AG09309 (cell line): ENCODE data around the gene SIRT7.

Source experiments
- DNase-seq: peaks from one replicate; pipeline ENCODE4 v3.0.0-alpha.2; 2010; ENCODE audit warnings: low read depth
- H3K4me3 ChIP-seq: 2 replicates; pipeline ENCODE4 v1.5.1; 2011; ENCODE audit warnings: mild to moderate bottlenecking, low read depth, low read length, moderate library complexity; ENCODE audit not compliant: control insufficient read depth
- TF ChIP-seq, protein P1 (sequence below): IDR thresholded peaks from 2 replicates; pipeline ENCODE4 v1.5.1; 2011; ENCODE audit warnings: mild to moderate bottlenecking, low read depth, low read length, inconsistent platforms; ENCODE audit not compliant: insufficient read depth, control insufficient read depth; ENCODE audit errors: missing control alignments

Gene SIRT7

DNA sequence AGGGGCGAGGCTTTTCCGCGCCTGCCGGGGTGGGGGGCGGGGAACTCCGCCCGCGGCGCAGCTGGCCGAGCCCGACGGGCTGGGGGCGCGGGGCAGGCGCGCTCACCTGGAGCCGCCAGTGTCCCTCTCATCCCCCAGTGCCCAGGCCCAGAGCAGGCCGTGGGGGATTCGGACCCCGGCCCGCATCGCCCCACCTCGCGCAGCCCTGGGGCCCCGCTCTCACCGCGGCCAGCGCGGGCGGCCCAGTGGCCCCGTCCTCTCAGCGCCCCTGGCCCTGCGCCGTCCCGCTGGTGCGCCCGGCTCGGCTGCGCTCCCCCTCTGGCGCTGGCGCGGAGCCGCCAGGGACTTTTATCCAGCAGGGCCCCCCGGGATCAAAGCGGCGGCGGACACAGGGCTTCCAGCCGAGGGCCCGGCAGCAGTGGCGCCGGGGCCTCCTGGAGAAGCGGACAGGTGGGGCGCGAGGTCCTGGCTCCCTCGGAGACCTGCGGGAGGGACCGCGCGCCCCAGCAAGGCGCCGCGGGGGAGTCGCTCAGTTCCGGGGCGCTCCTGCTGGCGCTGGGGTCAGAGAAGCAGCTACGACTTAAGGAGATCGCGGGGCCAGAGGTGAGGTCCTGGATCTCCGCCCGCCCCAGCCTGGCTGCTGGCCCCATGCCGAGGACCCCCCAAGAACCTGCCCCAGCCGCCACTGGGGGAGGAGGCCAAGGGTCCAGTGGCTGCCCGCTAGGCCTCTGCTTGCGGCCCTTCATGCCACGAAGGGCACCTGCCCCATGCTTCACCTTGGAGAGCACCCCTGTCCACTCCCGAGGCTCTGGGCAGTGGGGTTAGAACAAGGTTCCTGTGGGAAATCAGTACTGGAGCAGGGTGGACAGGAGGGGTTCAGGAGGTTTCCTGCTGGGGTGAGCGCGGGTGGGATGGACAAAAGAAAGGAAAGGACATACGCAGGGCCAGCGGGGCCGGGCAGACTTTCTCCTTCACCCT lies 43.8 kb upstream of the SIRT7 start:
- DNase-seq, result no peak
- TF ChIP-seq, protein P1, sequence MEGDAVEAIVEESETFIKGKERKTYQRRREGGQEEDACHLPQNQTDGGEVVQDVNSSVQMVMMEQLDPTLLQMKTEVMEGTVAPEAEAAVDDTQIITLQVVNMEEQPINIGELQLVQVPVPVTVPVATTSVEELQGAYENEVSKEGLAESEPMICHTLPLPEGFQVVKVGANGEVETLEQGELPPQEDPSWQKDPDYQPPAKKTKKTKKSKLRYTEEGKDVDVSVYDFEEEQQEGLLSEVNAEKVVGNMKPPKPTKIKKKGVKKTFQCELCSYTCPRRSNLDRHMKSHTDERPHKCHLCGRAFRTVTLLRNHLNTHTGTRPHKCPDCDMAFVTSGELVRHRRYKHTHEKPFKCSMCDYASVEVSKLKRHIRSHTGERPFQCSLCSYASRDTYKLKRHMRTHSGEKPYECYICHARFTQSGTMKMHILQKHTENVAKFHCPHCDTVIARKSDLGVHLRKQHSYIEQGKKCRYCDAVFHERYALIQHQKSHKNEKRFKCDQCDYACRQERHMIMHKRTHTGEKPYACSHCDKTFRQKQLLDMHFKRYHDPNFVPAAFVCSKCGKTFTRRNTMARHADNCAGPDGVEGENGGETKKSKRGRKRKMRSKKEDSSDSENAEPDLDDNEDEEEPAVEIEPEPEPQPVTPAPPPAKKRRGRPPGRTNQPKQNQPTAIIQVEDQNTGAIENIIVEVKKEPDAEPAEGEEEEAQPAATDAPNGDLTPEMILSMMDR, result no peak
- no peak overlapping the region for H3K4me3 ChIP-seq

- no peak for DNase-seq
- H3K4me3 ChIP-seq, result no peak within 1 kb of the TSS
- TF ChIP-seq, protein P1, result peak; percentile 20
These were observed 43.1 kb upstream of the SIRT7 start, which contains the start of gene NOTUM for GRCh38 chr17:81961087-81961511. NOTUM (minus strand) TSS chr17:81961187; CDS start chr17:81960909, 278 bp downstream.

GRCh38 chr17:81960130-81960958 lies 42.4 kb upstream of the SIRT7 start:
- TF ChIP-seq, protein P1, result no peak
- DNase-seq, result no peak
- no peak overlapping the region for H3K4me3 ChIP-seq

DNA sequence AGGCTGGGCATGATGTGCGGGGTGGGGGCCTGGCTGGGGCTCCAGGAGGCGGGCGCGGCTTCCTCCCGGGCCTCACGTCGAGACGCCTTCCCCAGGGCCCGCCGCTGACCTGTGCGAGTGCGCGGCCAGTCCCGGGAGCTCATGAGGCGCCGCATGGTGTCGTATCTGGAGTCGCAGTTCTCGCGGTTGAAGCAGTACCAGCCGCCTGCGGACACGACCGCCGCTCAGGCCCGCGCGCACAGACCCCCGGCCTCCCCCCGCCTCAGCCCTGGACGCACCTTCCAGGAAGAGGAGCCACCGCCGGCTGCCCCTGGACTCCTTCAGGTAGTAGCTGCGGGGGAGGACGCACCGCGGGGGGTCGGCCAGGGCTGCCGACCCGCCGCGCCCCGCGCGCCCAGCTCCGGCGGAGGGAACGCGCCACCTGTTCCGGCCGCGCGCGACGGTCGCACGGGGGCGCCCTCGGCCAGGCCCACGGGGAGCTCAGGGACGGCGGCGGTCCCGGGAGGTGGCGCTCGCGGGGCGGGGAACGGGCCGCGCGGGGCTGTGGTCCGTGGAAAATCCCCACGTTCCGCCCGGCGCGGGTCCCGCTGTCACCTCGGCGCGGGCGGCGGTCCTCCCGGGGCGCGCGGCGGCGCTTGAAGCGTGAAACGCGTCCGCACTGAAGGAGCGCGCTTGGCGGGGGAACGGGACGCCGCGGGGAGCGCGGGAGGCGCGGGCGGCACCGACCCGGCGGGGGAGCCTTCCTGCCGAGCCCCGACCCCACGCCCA lies 41.6 kb upstream of the SIRT7 start:
- no peak overlapping the region for H3K4me3 ChIP-seq
- no peak for DNase-seq
- TF ChIP-seq, protein P1, result peak; percentile 60

GRCh38 chr17:81958633-81959342 lies 40.8 kb upstream of the SIRT7 start:
- DNase-seq, result no peak
- TF ChIP-seq, protein P1, result no peak
- no peak overlapping the region for H3K4me3 ChIP-seq
